ENCODE measurements around the gene GABRQ.
"Not testable (repeated sequence)": the region's sequence is repeated elsewhere in the genome, so short reads cannot be mapped to it uniquely, and the experiment has no call there.

GRCh38 chrX:152700390-152700789, 62.7 kb downstream of the GABRQ start:
- TF ChIP-seq CTCF (IDR thresholded peaks at IDR 0.05); ZFX (IDR thresholded peaks at IDR 0.05; ENCODE audit: borderline replicate concordance): not testable (repeated sequence)
